NCI-H748 treated with DMSO at 0.1 percent for 48 hours (cell line): Measurements from ENCODE around the gene COL4A6.

ENCODE experiments used
- DNase-seq: peaks from one replicate; lab custom pipeline; 2025; lab: John Stamatoyannopoulos, UW

COL4A6 gene

GRCh38 chrX:108159028-108159670 lies 279.1 kb downstream of the COL4A6 start:
- no peak for DNase-seq

DNA sequence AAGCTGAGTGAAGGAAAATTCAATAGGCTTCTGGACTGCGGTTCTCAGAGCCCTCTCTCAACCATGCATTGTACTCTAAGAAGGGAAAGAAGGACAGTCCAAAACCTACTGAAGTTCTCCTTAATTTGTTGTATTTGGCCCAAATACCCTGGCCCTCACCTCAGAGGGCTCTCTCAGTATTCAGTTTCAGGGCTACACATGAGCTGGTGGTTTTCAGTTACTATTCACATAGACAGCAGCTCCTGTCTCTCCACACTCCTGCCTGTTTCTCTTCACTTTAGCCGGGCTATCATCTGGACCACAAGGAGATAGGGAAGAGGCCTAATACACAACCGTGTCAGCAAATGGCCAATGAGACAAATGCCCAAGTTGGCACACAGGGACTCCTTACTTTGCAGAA lies 280.6 kb downstream of the COL4A6 start:
- DNase-seq = no peak

DNA sequence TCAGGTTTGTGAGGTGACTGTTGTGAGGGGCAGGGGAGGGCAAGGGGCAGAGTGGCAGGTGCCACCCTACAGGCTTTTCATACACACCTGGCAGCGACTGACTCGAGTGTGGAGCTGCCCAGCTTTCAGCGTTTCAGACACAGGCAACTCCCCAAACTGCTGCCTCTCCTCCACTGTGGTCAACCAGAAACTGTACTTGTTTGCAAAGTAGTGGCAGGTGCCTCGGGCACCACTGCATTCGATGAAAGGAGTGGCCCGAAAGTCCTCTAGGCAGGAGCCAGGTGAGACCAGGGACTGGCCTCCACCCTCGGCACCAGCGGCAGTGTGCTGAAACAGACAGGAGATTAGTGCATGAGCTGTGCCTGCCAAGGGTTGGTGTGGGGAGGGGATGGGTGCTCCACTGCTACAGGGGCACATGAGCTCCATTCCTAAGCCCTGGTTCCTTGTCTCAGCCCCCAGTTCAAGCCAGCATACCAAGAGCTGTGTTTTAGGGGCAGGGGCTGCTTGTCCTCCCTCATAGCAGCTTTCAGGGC lies 281.2 kb downstream of the COL4A6 start:
- no peak for DNase-seq

DNA sequence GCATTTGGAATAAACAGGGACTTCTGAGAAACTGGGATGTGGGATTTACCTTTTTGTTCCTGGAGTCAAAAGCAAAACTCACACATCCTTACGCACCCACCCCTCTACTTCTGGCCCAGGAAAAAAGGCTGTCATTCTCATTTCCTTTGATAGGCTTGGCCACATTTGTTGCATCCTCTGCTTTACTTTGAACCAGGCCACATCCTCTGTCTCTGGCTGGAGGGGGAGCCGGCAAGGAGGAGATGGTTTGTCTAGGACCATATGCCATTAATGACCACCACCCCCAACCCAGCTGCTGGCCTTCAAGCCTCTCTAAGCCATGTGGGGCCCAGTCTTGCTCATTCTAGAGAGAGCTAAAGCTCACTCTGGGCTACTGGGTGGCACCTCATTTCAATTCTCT lies 282.1 kb downstream of the COL4A6 start:
- no peak for DNase-seq

DNA sequence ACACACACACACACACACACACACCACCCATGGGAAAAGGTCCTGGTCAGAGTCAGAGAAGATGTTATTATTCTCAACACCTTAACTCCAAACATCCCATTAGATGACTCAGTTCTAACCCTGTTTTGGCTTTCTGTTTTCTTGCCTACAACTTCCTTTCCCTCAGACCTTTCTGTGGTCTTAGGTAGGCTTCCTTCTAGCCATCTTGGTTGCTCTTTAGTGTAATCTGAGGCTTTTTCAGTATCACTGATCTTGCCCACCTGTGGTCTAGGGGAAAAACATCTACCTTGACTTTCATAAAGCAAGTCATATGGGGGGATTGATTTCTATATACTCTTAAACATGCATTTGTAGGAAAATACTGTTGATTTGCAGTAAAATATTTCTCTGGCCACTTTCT lies 289.7 kb downstream of the COL4A6 start:
- no peak for DNase-seq

- DNase-seq = no peak
These were observed 299.2 kb downstream of the COL4A6 start for GRCh38 chrX:108138814-108139702.

DNA sequence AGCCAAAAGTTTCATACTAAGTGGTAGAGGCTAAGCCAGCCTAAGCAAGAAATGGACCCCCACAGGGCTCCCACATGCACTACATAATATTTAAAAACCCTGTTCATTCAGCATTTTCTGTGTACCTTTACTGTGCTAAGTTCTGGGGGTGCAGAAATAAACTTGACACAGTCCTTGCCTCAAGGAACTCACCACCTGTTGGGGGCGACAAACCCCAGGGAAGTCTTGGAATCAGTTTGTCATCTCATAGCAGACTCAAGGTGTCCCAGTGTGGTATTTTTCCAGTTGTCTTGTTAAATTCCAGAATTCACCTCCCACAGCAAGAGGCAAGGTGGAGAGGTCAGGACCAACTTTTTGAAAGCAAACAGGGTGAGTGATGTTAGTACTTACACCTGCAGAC lies 303.5 kb downstream of the COL4A6 start:
- DNase-seq = no peak

GRCh38 chrX:108132876-108133275 lies 305.3 kb downstream of the COL4A6 start:
- DNase-seq = no peak

DNA sequence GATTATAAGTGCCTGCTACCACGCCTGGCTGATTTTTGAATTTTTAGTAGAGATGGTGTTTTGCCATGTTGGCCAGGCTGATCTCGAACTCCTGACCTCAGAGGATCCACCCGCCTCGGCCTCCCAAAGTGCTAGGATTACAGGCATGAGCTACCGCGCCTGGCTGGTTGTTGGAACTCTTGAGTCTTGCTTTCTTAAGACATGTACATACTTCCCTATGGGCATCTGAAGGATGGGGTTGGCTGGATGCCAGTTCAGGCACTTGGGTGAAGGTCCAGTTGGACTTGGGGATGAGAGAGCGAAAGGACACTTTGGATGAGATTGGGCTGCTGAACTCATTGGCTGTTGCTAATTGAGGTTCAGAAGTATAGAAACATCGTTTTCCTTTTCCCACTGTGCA lies 306.2 kb downstream of the COL4A6 start:
- DNase-seq = no peak

DNA sequence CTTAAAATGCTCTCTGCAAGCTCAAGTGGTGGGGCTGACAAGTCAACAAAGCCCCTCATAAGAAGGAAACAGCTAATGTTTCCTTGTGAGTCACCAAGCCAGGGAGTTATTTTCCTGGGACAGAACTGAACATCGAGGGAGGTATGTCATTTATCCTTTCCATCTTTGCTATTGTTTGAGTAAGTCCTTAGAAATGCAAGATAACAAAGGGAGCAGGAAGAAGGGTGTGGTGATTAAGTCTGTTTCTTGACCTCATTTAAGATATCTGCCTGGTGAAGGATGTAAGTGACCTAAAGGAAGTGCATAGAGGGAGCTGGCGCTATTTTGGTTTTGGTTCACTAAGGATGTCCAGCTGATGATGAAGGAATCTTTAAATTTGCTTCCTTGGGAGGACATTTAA lies 306.8 kb downstream of the COL4A6 start:
- DNase-seq = no peak

- no peak for DNase-seq
These were observed 307.3 kb downstream of the COL4A6 start for GRCh38 chrX:108130889-108131288.

DNA sequence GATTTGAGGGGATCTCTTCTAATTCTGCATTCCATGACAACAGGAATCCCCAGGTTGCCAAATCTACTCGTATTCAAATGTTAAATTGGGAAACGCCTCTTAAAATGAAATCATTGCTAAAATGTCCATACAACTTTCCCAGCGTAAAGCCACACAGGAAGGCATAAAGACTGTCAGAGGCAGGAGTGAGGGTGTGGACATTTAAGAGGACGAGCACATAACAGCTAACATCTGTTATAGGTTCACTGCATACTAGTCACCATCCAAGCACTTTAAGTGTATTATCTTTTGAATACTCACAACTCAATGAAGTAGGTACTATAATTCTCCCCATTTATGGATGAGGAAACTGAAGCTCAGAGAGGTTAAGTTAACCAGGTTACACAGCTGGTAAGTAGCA lies 311.1 kb downstream of the COL4A6 start:
- no peak for DNase-seq

GRCh38 chrX:108126661-108127060 lies 311.6 kb downstream of the COL4A6 start:
- no peak for DNase-seq

DNA sequence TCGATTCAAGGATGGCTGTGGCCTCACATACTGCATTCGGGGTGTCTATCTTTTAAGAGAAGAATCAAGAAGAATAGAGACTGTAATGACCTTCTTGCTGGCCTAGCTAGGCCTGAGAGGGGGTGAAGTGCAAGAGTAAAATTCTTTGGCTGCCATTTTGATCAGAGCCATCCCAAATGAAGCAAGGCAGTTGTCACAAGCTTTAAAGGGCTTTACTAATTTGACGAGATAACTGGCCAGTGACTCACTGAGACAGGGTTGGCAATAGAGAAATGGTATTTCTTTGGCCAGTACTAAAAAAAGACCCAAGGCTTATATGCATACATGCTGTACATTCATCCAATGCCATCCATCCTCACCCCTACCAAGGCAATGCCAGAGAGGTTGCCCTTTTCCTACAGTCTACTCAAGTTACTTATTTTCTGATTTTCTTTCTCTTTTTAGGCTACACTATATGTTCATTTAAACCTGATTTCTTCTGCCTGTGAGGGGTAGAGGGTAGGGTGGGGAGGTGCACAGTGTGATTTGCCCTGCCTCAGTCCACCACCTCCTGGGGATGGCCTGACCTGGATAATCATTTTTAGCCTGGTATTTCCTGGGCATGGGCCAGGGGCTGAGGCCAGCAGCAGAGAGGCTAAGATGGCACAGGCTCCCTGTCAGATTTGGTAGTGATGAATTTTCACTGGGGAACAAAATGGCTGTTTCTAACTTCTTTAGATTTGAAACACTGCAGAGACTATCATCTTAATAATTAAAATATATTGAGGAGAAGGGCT lies 314.4 kb downstream of the COL4A6 start:
- no peak for DNase-seq

DNA sequence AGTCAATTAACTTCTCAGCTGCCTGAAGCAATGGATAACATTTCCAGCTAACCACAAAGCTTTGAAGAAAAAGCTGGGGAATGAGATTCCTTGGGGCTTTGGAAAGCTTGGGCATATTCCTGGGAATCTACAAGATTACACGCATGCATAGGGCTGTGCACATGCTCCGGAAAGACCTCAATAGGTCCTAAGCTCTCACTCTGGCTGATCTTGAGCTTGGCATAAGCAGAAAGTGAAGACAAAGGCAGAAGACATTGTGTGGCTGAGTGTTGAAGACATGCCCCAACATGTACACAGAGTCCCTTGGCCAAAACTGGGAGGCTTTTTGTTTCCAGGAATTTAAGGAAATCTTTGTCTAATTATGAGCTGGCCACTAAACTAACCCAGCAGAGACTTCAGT lies 315.5 kb downstream of the COL4A6 start:
- DNase-seq = no peak

DNA sequence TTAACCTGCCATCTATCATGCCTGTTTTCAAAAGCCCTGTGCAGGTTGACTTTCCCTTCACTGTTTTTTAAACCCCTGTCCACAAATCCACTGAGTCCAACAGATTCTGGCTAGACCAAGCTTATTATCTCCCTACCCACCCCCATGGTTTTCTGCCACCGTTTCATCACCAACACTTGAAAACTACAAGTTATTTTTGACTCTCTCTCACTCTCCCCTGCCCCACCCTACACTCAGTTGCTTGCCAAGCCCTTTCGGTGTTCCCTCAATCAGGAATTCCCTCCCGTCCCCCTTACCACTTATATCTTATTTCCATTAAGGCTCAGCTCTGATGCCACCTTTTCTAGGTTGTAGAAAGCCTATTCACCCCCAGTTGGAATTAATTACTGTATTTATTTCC lies 316.9 kb downstream of the COL4A6 start:
- no peak for DNase-seq

GRCh38 chrX:108117988-108118387 lies 320.2 kb downstream of the COL4A6 start:
- no peak for DNase-seq

- no peak for DNase-seq
These were observed 323.7 kb downstream of the COL4A6 start for GRCh38 chrX:108114541-108114940.
